Fibroblast of lung (primary cell): ENCODE data around the gene PRDM16.

ENCODE experiments used
- CTCF ChIP-seq, 2 donors: IDR thresholded peaks in 1 of 2; conservative IDR thresholded peaks in 1 of 2; 1 replicate in 1 of 2; 2 replicates in 1 of 2; pipeline ENCODE4 v1.5.1; 2011 to 2012; ENCODE audit warnings: low read length in 2 of 2, control low read depth in 1 of 2, inconsistent platforms in 1 of 2, low read depth in 1 of 2, mild to moderate bottlenecking in 1 of 2
- EZH2 ChIP-seq: IDR thresholded peaks from 2 replicates; pipeline ENCODE4 v1.5.1; 2012; ENCODE audit warnings: low read length, control low read depth, mild to moderate bottlenecking; ENCODE audit errors: missing control alignments

GRCh38 chr1:3404801-3405200 lies 335.8 kb downstream of the PRDM16 start:
- TF ChIP-seq EZH2 (no peak), CTCF (conservative IDR thresholded peaks at IDR 0.05 in 1 of 2, IDR thresholded peaks at IDR 0.05 in 1 of 2; ENCODE audit: low read depth in 1 of 2, low read length in 2 of 2) (no peak)
